ENCODE data around the gene RNU6-9. TPM values are rescaled to one million over a fixed set of nuclear protein-coding genes. Genes with fewer than 3 reads are reported as not detected.

The RNU6-9 gene
- total RNA-seq, 6 experiments from 2014 or later, result not detected

DNA sequence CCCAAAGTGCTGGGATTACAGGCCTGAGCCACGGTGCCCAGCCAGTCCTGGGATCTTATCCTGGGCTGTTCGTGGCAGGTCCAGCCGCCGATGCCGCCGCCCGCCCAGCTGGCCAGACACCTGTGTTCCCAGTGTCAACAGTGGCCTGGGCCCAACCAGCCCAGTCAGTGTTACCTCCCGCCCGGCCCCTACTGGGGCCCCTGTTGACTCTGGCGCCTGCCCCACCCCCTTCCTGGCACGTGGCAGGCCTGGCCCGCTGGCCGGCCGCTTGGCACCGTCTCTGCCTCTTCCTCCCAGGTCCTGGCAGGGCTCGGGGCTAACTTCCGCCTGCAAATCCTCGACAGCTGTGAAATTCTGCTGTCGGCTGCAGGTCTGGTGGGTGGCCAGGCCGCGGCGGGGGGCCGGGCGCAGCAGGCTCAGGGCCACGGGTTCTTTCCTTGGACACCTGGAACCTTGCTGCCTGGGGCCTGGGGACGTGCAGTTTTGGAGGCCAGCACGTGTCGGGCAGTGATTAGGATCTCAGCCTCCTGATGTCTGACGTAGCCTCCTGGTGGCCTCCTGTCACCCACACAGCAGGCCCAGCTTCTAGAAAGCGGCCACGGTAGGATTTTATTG is 41.7 kb downstream of the RNU6-9 start:
- ATAC-seq (peak; percentile 97 to 99 (median 98)), DNase-seq (peak; percentile 95 to 98 (median 98))
- TF ChIP-seq, protein P1, sequence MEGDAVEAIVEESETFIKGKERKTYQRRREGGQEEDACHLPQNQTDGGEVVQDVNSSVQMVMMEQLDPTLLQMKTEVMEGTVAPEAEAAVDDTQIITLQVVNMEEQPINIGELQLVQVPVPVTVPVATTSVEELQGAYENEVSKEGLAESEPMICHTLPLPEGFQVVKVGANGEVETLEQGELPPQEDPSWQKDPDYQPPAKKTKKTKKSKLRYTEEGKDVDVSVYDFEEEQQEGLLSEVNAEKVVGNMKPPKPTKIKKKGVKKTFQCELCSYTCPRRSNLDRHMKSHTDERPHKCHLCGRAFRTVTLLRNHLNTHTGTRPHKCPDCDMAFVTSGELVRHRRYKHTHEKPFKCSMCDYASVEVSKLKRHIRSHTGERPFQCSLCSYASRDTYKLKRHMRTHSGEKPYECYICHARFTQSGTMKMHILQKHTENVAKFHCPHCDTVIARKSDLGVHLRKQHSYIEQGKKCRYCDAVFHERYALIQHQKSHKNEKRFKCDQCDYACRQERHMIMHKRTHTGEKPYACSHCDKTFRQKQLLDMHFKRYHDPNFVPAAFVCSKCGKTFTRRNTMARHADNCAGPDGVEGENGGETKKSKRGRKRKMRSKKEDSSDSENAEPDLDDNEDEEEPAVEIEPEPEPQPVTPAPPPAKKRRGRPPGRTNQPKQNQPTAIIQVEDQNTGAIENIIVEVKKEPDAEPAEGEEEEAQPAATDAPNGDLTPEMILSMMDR (IDR thresholded peaks at IDR 0.05), result no peak
- no peak for TF ChIP-seq POLR2A (IDR thresholded peaks at IDR 0.05)
- no peaks in the 10 kb centered on the region for H3K36me3 ChIP-seq
- peak overlapping the region in 1 of 3 donors; percentile 15 for H3K27ac ChIP-seq
- intact Hi-C loops (cut with DNase I), result no loop called here
- no peaks in the 10 kb centered on the region for H3K27me3 ChIP-seq
- H3K4me1 ChIP-seq, result peaks cover 2 to 34% (median 20%) of the 10 kb centered on the region in 4 donors
- WGBS (ENCODE audit: insufficient coverage, low coverage, low lambda C conversion rate, missing lambda C conversion rate), result 1% methylated on average over 7 of the region's 31 CpGs
- H3K4me3 ChIP-seq, result no peak overlapping the region
- no peaks in the 10 kb centered on the region for H3K9me3 ChIP-seq

DNA sequence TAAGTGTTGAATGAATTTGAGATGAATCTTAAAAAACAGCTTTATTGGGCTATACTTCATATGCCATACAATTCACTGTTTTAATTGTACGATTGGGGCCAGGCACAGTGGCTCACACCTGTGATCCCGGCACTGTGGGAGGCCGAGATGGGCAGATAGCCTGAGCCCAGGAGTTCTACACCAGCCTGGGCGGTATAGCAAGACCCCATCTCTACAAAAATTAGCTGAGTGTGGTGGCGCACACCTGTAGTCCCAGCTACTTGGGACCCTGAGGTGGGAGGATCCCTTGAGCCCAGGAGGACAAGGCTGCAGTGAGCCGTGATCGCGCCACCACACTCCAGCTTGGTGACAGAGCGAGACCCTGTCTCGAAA is 42.9 kb downstream of the RNU6-9 start:
- intact Hi-C loops (cut with DNase I), result no loop called here
- Histone ChIP-seq H3K4me3 (no peak overlapping the region), H3K27me3 (no peaks in the 10 kb centered on the region), H3K36me3 (no peaks in the 10 kb centered on the region), H3K9me3 (no peaks in the 10 kb centered on the region), H3K4me1 (peaks cover 2 to 40% (median 26%) of the 10 kb centered on the region in 4 donors), H3K27ac (no peak overlapping the region)
- TF ChIP-seq POLR2A (IDR thresholded peaks at IDR 0.05), result no peak
- TF ChIP-seq, protein P1 (IDR thresholded peaks at IDR 0.05), result no peak
- no peak for DNase-seq
- ATAC-seq, result no peak
- 100% methylated on average over 3 of the region's 10 CpGs for WGBS (ENCODE audit: insufficient coverage, low coverage, low lambda C conversion rate, missing lambda C conversion rate)

DNA sequence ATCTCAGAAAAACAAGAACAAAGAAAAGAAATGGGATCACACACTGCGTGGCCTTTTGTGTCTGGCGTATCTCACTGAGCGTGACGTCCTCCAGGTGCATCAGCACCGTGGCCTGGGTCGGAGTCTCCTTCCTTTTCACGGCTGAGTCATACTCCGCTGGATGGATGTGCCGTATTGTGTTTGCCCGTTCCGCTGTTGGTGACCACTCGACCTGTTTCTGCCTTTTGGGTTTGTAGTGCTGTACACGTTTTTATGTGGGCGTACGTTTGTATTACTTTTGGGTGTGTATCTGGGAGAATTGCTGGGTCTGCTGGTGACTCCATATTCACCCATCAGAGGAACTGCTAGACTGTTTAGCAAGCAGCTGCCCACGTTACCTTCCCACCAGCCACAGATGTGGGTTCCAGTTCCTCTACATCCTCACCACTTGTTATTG is 44.0 kb downstream of the RNU6-9 start:
- WGBS (ENCODE audit: insufficient coverage, low coverage, low lambda C conversion rate, missing lambda C conversion rate), result 78% methylated on average over 14 of the region's 16 CpGs
- Histone ChIP-seq H3K9me3 (no peaks in the 10 kb centered on the region), H3K27ac (no peak overlapping the region), H3K36me3 (no peaks in the 10 kb centered on the region), H3K4me3 (no peak overlapping the region), H3K4me1 (peaks cover 2 to 44% (median 29%) of the 10 kb centered on the region in 4 donors), H3K27me3 (no peaks in the 10 kb centered on the region)
- TF ChIP-seq, protein P1 (IDR thresholded peaks at IDR 0.05), result no peak
- TF ChIP-seq POLR2A (IDR thresholded peaks at IDR 0.05), result no peak
- DNase-seq (no peak), ATAC-seq (no peak)
- intact Hi-C loops (cut with DNase I), result no loop called here

DNA sequence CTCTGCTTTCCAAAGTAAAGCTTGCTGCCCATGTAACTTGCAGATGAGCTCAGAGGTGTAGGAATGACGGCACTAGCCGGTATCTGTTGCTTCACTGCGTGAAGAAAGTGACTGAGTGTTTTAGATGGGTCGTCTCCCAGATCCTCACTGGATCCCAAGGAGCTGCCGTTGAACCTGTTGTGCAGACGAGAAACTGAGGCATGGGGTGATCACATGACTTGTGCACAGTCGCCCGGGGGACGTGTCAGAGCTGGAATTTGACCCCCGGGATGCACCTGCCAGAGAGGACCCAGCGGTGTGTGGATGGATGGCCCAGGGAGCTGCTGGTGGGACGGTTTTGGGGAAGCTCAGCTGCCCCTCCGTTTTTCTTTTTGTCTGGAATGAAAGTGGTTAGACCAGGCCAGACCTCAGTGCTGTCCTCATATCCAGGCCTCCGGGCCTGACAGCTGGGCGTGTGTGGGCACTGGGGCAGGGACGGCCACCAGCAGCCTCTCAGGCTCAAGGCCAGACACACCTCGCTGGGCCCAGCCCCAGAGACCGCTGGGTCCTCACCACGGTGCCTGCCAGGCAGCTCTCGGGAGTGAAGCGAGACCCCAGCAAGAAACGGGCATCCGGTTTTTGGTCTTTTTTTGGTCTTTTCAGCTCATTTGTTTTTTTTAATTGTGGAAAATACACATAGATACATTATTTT is 45.1 kb downstream of the RNU6-9 start:
- Histone ChIP-seq H3K4me1 (peaks cover 2 to 42% (median 28%) of the 10 kb centered on the region in 4 donors), H3K27me3 (no peaks in the 10 kb centered on the region), H3K27ac (no peak overlapping the region), H3K9me3 (no peaks in the 10 kb centered on the region), H3K36me3 (no peaks in the 10 kb centered on the region), H3K4me3 (no peak overlapping the region)
- intact Hi-C loops (cut with DNase I), result no loop called here
- ATAC-seq (no peak), DNase-seq (no peak)
- 91% methylated on average over 10 of the region's 23 CpGs for WGBS (ENCODE audit: insufficient coverage, low coverage, low lambda C conversion rate, missing lambda C conversion rate)
- TF ChIP-seq, protein P1 (IDR thresholded peaks at IDR 0.05), result no peak
